Gastrocnemius medialis (tissue), 4 donors: Measurements from ENCODE around the gene IQCH. TPM values are rescaled to one million over a fixed set of nuclear protein-coding genes. Genes with fewer than 3 reads are reported as not detected.

Source experiments
- ATAC-seq, 2 donors: fragments of 150-250 bp; one replicate each; pipeline ENCODE4 v1.9.1; 2016
- DNase-seq, 2 donors: peaks; one replicate each; pipeline ENCODE4 v3.0.0-alpha.2; 2019
- H3K27ac ChIP-seq, 4 donors: fragments of 200-600 bp; sonication (generic); 1 replicate in 1 of 4; 2 replicates in 3 of 4; pipeline ENCODE4 v1.5.1; 2016 to 2018; ENCODE audit warnings: mild to moderate bottlenecking in 2 of 4, moderate library complexity in 1 of 4
- H3K27me3 ChIP-seq, 3 donors: fragments of 200-600 bp; sonication (generic) in 2 of 3; 1 replicate in 1 of 3; 2 replicates in 2 of 3; pipeline versions ENCODE4 v1.5.1 to v1.6.0; 2016 to 2019; ENCODE audit warnings: mild to moderate bottlenecking in 1 of 3, moderate library complexity in 1 of 3
- H3K36me3 ChIP-seq, 2 donors: fragments of 200-600 bp; sonication (generic) in 1 of 2; one replicate each; pipeline ENCODE4 v1.5.1; 2017 to 2018
- H3K4me1 ChIP-seq, 2 donors: fragments of 200-600 bp; sonication (generic) in 1 of 2; one replicate each; pipeline ENCODE4 v1.5.1; 2016 to 2017; ENCODE audit warnings: mild to moderate bottlenecking in 2 of 2
- H3K4me3 ChIP-seq, 4 donors: fragments of 200-600 bp; sonication (generic) in 3 of 4; 1 replicate in 1 of 4; 2 replicates in 3 of 4; pipeline ENCODE4 v1.5.1; 2016 to 2019; ENCODE audit warnings: mild to moderate bottlenecking in 2 of 4
- H3K9me3 ChIP-seq, 3 donors: fragments of 200-600 bp; sonication (generic) in 2 of 3; 1 replicate in 1 of 3; 2 replicates in 2 of 3; pipeline ENCODE4 v1.5.1; 2016 to 2019
- CTCF ChIP-seq, 5 experiments: fragments of 450-650 bp in 3 of 5; fragments of 200-600 bp in 2 of 5; sonication (generic) in 2 of 5; IDR thresholded peaks in 4 of 5; conservative IDR thresholded peaks in 1 of 5; 1 replicate in 4 of 5; 2 replicates in 1 of 5; pipeline ENCODE4 v1.5.1; 2016 to 2019; ENCODE audit warnings: antibody characterized with exemption in 5 of 5, mild to moderate bottlenecking in 3 of 5, moderate library complexity in 3 of 5
- POLR2A ChIP-seq, 2 donors: fragments of 450-650 bp; IDR thresholded peaks; one replicate each; pipeline ENCODE4 v1.6.1; 2017; ENCODE audit warnings: antibody characterized with exemption in 2 of 2, mild to moderate bottlenecking in 2 of 2, moderate library complexity in 2 of 2
- in situ Hi-C, 4 donors: fragments of 200-750 bp; cut with MboI; loops; one replicate each; pipeline versions ENCODE4 v1.15.0 to v1.8.0; 2017; ENCODE audit warnings: low sequenced_read_pairs in 4 of 4
- intact Hi-C: fragments of 100-400 bp; cut with DNase I; formaldehyde crosslinking; loops from one replicate; pipeline ENCODE4 v1.15.1; 2023; ENCODE audit warnings: low total_unique reads
- total RNA-seq, 4 donors: library from RNA; depleted of rRNA; stranded (reverse); fragments of >200 nt; gene quantifications; one replicate each; pipeline versions ENCODE4 v1.1.0 to v1.2.3, GENCODE V29; 2016

Gene IQCH
- total RNA-seq, 4 donors from 2014 or later = 0.07 to 0.65 (median 0.32) TPM

- Histone ChIP-seq H3K9me3 (no peaks in the 10 kb centered on the region), H3K36me3 (no peaks in the 10 kb centered on the region), H3K27ac (no peak overlapping the region), H3K4me3 (no peak overlapping the region), H3K27me3 (no peaks in the 10 kb centered on the region), H3K4me1 (no peaks in the 10 kb centered on the region)
- TF ChIP-seq POLR2A (IDR thresholded peaks at IDR 0.05) (no peak), CTCF (IDR thresholded peaks at IDR 0.05 in 4 of 5, conservative IDR thresholded peaks at IDR 0.05 in 1 of 5) (peak; percentile 42 to 82 (median 69))
- intact Hi-C loops = loop anchor here (1.0 kb wide), 1 partner anchor 377 kb away; no protein-coding TSS in a partner anchor
- DNase-seq = peak; percentile 47 to 60
- in situ Hi-C loops = loop anchor here in 2 of 4 donors (5.0 kb wide), 1 partner anchor 380 kb away; no protein-coding TSS in a partner anchor
- peak; percentile 45 to 73 for ATAC-seq
Observed at GRCh38 chr15:67456677-67457529, 202.3 kb downstream of the IQCH start.

GRCh38 chr15:67458331-67459029, 203.9 kb downstream of the IQCH start:
- Histone ChIP-seq H3K4me3 (no peak overlapping the region), H3K4me1 (no peaks in the 10 kb centered on the region), H3K27ac (no peak overlapping the region), H3K9me3 (no peaks in the 10 kb centered on the region), H3K36me3 (no peaks in the 10 kb centered on the region), H3K27me3 (no peaks in the 10 kb centered on the region)
- in situ Hi-C loops = loop anchor here in 2 of 4 donors (5.0 kb wide), 1 partner anchor 379 kb away; no protein-coding TSS in a partner anchor
- ATAC-seq (no peak), DNase-seq (no peak)
- no peak for TF ChIP-seq CTCF (IDR thresholded peaks at IDR 0.05 in 4 of 5, conservative IDR thresholded peaks at IDR 0.05 in 1 of 5)
- intact Hi-C loops = no loop called here

- Histone ChIP-seq H3K9me3 (no peaks in the 10 kb centered on the region), H3K27me3 (no peaks in the 10 kb centered on the region), H3K4me1 (no peaks in the 10 kb centered on the region), H3K4me3 (no peak overlapping the region), H3K36me3 (no peaks in the 10 kb centered on the region), H3K27ac (no peak overlapping the region)
- intact Hi-C loops = no loop called here
- no peak for ATAC-seq
- no peak for TF ChIP-seq CTCF (IDR thresholded peaks at IDR 0.05 in 4 of 5, conservative IDR thresholded peaks at IDR 0.05 in 1 of 5)
- no peak for TF ChIP-seq POLR2A (IDR thresholded peaks at IDR 0.05)
- no peak for DNase-seq
- in situ Hi-C loops = loop anchor here in 2 of 4 donors (10.0 kb wide), 1 partner anchor 374 kb away; no protein-coding TSS in a partner anchor
Observed at GRCh38 chr15:67460521-67460920, 205.9 kb downstream of the IQCH start.

GRCh38 chr15:67461735-67462134, 207.1 kb downstream of the IQCH start:
- in situ Hi-C loops = loop anchor here in 2 of 4 donors (10.0 kb wide), 1 partner anchor 373 kb away; no protein-coding TSS in a partner anchor

More at GRCh38 chr15:67461735-67462134, 207.1 kb downstream of the IQCH start:
- no peak overlapping the region for H3K4me3 ChIP-seq
- H3K27ac ChIP-seq = no peak overlapping the region
- intact Hi-C loops = no loop called here
- ATAC-seq = no peak
- no peak for DNase-seq
- H3K36me3 ChIP-seq = peaks cover 0 to 8% of the 10 kb centered on the region in 2 donors
- no peaks in the 10 kb centered on the region for H3K27me3 ChIP-seq
- TF ChIP-seq POLR2A (IDR thresholded peaks at IDR 0.05) = no peak
- TF ChIP-seq CTCF (IDR thresholded peaks at IDR 0.05 in 4 of 5, conservative IDR thresholded peaks at IDR 0.05 in 1 of 5) = no peak
- no peaks in the 10 kb centered on the region for H3K9me3 ChIP-seq
- no peaks in the 10 kb centered on the region for H3K4me1 ChIP-seq
